Thyroid gland (tissue), 4 donors: ENCODE results near the gene MGAT5B.

Experiments
- POLR2A ChIP-seq, 2 donors: fragments of 450-650 bp; IDR thresholded peaks; one replicate each; pipeline ENCODE4 v1.6.1; 2017; ENCODE audit warnings: antibody characterized with exemption in 2 of 2, mild to moderate bottlenecking in 2 of 2, moderate library complexity in 1 of 2
- TF ChIP-seq, protein P1 (sequence below), 6 experiments: fragments of 200-600 bp in 3 of 6; fragments of 450-650 bp in 3 of 6; sonication (generic) in 3 of 6; IDR thresholded peaks; one replicate each; pipeline ENCODE4 v1.5.1; 2016 to 2019; ENCODE audit warnings: antibody characterized with exemption in 6 of 6, mild to moderate bottlenecking in 2 of 6, inconsistent platforms in 1 of 6, moderate library complexity in 1 of 6

DNA sequence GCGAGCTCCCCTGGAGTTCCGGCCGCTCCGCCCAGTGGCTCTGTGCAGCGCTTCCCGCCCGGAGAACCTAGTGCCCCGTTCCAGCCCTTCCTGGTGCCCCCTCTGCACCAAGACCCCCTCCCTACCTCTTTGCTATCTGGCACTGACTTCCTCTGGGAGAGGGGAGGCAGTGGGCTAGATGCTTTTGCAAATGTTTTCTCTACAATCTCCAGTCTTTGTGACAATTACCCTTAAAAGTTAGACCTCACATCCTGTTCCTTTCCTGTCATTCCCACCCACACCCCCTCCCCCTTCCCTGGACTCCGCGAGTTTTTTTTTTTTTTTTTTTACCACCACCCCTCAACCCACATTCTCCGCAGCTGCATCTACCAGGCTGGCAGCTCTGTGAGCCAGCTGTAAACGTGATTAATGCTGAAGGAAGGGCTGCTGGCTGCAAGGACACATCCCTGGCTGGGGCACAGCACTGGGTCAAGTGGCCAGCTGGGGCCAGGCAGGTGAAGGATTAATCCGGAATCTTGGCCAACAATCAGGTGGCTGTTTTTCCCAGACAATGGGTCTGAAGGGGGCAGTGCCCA, 101.5 kb downstream of the MGAT5B start:
- TF ChIP-seq, protein P1, sequence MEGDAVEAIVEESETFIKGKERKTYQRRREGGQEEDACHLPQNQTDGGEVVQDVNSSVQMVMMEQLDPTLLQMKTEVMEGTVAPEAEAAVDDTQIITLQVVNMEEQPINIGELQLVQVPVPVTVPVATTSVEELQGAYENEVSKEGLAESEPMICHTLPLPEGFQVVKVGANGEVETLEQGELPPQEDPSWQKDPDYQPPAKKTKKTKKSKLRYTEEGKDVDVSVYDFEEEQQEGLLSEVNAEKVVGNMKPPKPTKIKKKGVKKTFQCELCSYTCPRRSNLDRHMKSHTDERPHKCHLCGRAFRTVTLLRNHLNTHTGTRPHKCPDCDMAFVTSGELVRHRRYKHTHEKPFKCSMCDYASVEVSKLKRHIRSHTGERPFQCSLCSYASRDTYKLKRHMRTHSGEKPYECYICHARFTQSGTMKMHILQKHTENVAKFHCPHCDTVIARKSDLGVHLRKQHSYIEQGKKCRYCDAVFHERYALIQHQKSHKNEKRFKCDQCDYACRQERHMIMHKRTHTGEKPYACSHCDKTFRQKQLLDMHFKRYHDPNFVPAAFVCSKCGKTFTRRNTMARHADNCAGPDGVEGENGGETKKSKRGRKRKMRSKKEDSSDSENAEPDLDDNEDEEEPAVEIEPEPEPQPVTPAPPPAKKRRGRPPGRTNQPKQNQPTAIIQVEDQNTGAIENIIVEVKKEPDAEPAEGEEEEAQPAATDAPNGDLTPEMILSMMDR (IDR thresholded peaks at IDR 0.05) = no peak
- no peak for TF ChIP-seq POLR2A (IDR thresholded peaks at IDR 0.05)
